Tibial nerve (tissue), 4 donors: ENCODE data around the gene SERPINI1. TPM values are rescaled to one million over a fixed set of nuclear protein-coding genes. Genes with fewer than 3 reads are reported as not detected.

Source experiments
- DNase-seq, 2 donors: peaks; one replicate each; pipeline ENCODE4 v3.0.0-alpha.2; 2019; ENCODE audit warnings: low spot score in 2 of 2
- H3K27ac ChIP-seq, 4 donors: fragments of 200-600 bp; sonication (generic) in 3 of 4; one replicate each; pipeline ENCODE4 v1.5.1; 2017 to 2019; ENCODE audit warnings: mild to moderate bottlenecking in 1 of 4
- H3K27me3 ChIP-seq, 2 donors: fragments of 200-600 bp; sonication (generic) in 1 of 2; one replicate each; pipeline versions ENCODE4 v1.5.1 to v1.6.0; 2017 to 2019
- H3K36me3 ChIP-seq, 3 donors: fragments of 200-600 bp; sonication (generic); one replicate each; pipeline ENCODE4 v1.5.1; 2018 to 2019
- H3K4me1 ChIP-seq, 4 donors: fragments of 200-600 bp; sonication (generic) in 3 of 4; one replicate each; pipeline ENCODE4 v1.5.1; 2017 to 2019
- H3K4me3 ChIP-seq, 4 donors: fragments of 200-600 bp; sonication (generic) in 3 of 4; one replicate each; pipeline ENCODE4 v1.5.1; 2017 to 2019; ENCODE audit warnings: mild to moderate bottlenecking in 1 of 4, moderate library complexity in 1 of 4
- H3K9me3 ChIP-seq, 4 donors: fragments of 200-600 bp; sonication (generic) in 3 of 4; one replicate each; pipeline ENCODE4 v1.5.1; 2017 to 2019
- CTCF ChIP-seq, 5 experiments: fragments of 200-600 bp in 3 of 5; fragments of 450-650 bp in 2 of 5; sonication (generic) in 3 of 5; IDR thresholded peaks; one replicate each; pipeline ENCODE4 v1.5.1; 2016 to 2019; ENCODE audit warnings: antibody characterized with exemption in 5 of 5, mild to moderate bottlenecking in 3 of 5, moderate library complexity in 2 of 5
- EP300 ChIP-seq, 2 donors: sonication (generic); formaldehyde crosslinking; IDR thresholded peaks; one replicate each; pipeline ENCODE4 v1.6.1; 2017; ENCODE audit warnings: antibody characterized with exemption in 2 of 2, mild to moderate bottlenecking in 1 of 2
- POLR2A ChIP-seq, 2 donors: fragments of 450-650 bp; IDR thresholded peaks; one replicate each; pipeline ENCODE4 v1.6.1; 2017; ENCODE audit warnings: antibody characterized with exemption in 2 of 2, mild to moderate bottlenecking in 2 of 2, moderate library complexity in 2 of 2
- WGBS, 2 donors: methylation state at CpG; one replicate each; pipeline ENCODE4 v1.1.5; 2018; 5-methylcytosine and 5-hydroxymethylcytosine counted together
- total RNA-seq, 4 donors: library from RNA; depleted of rRNA; stranded (reverse); fragments of >200 nt; gene quantifications; one replicate each; pipeline ENCODE4 v1.1.0, GENCODE V29; 2016

Gene SERPINI1
- total RNA-seq, 4 donors from 2014 or later = 1.2 to 15.5 (median 3.8) TPM

- Histone ChIP-seq H3K4me3 (no peak overlapping the region), H3K4me1 (peaks cover 0 to 11% (median 2%) of the 10 kb centered on the region in 4 donors), H3K36me3 (peaks cover 0 to 14% (median 3%) of the 10 kb centered on the region in 3 donors), H3K9me3 (no peaks in the 10 kb centered on the region), H3K27ac (no peak overlapping the region), H3K27me3 (no peaks in the 10 kb centered on the region)
- TF ChIP-seq EP300 (IDR thresholded peaks at IDR 0.05) = no peak
- no peak for TF ChIP-seq POLR2A (IDR thresholded peaks at IDR 0.05)
- no peak for TF ChIP-seq CTCF (IDR thresholded peaks at IDR 0.05)
- no peak for DNase-seq
- WGBS, 2 donors = 74 to 80% methylated on average over 3 of the region's 3 CpGs
Measured at GRCh38 chr3:167723872-167724271, 11.6 kb upstream of the SERPINI1 start.

DNA sequence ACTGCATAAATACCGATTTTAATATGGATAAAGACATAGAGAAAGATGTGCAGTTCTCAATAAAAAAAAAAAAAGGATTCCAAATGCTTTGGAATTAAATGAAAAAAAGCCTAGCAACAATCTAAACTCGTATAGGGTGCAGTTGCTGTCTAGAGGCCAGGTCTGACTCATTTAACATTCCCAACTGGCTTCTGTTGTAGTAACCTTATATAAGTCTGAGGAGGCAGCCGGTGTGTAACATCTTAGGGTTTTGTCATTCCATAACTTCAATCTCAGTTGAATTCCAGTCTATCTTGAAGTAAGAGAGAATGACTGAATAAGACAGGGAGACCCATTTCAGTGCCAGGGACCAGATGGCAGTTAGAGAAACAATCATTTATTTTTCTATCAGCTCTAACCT is 7.3 kb upstream of the SERPINI1 start:
- Histone ChIP-seq H3K9me3 (no peaks in the 10 kb centered on the region), H3K4me3 (no peak overlapping the region), H3K36me3 (no peaks in the 10 kb centered on the region), H3K27me3 (no peaks in the 10 kb centered on the region), H3K27ac (no peak overlapping the region), H3K4me1 (peaks cover 0 to 32% (median 5%) of the 10 kb centered on the region in 4 donors)
- TF ChIP-seq CTCF (IDR thresholded peaks at IDR 0.05) (no peak), EP300 (IDR thresholded peaks at IDR 0.05) (no peak), POLR2A (IDR thresholded peaks at IDR 0.05) (no peak)
- WGBS, 2 donors = 67 to 72% methylated on average over 3 of the region's 3 CpGs
- no peak for DNase-seq

GRCh38 chr3:167728632-167729323 is 6.7 kb upstream of the SERPINI1 start:
- no peaks in the 10 kb centered on the region for H3K9me3 ChIP-seq
- no peaks in the 10 kb centered on the region for H3K36me3 ChIP-seq
- no peak overlapping the region for H3K27ac ChIP-seq
- no peak for TF ChIP-seq POLR2A (IDR thresholded peaks at IDR 0.05)
- TF ChIP-seq CTCF (IDR thresholded peaks at IDR 0.05) = no peak
- DNase-seq = no peak
- H3K27me3 ChIP-seq = no peaks in the 10 kb centered on the region
- no peak overlapping the region for H3K4me3 ChIP-seq
- H3K4me1 ChIP-seq = peaks cover 0 to 38% (median 11%) of the 10 kb centered on the region in 4 donors
- WGBS, 2 donors = 76 to 83% methylated on average over 3 of the region's 3 CpGs

DNA sequence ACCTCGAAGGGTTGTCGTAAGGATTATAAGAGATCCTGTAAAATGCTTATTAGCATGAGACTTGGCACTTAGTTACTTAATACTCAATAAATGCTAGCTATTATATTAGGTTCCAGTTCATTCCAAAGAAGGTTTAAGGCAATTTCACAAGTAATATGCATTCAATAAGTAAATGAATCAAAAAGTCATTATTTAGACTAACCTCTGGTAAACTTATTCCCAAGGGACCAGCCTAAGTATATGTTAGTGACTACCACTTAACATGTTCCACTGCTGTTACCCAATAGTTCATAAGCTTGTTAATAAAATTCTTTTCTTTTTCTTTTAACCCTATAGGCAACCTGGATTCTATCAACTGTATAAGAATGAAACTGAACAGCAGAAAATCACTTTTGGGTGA is 5.9 kb upstream of the SERPINI1 start:
- Histone ChIP-seq H3K36me3 (no peaks in the 10 kb centered on the region), H3K27me3 (no peaks in the 10 kb centered on the region), H3K4me1 (peaks cover 0 to 42% (median 12%) of the 10 kb centered on the region in 4 donors), H3K9me3 (no peaks in the 10 kb centered on the region), H3K4me3 (no peak overlapping the region), H3K27ac (no peak overlapping the region)
- no peak for TF ChIP-seq EP300 (IDR thresholded peaks at IDR 0.05)
- no peak for TF ChIP-seq POLR2A (IDR thresholded peaks at IDR 0.05)
- TF ChIP-seq CTCF (IDR thresholded peaks at IDR 0.05) = no peak
- no peak for DNase-seq
- 90 to 97% methylated on average over 2 of the region's 2 CpGs for WGBS, 2 donors

DNA sequence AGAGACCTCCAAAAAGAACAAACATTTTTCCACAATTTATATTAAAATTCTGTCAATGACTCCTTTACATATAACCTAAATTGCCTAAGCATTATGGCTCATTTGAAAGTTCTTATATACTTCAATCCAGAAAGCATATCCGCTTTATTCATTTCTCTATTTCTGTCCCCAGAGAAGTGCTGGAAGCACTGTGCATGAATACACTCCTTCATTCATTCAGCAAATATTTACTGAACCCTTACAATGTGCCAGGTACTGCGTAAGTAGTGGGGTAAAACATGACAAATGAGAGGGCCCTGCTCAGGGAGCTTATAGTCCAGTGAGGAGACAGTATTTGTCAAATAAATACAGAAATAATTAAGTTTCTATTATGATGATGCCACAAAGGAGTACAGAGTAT is 4.1 kb upstream of the SERPINI1 start:
- Histone ChIP-seq H3K9me3 (no peaks in the 10 kb centered on the region), H3K4me3 (no peak overlapping the region), H3K4me1 (peaks cover 0 to 48% (median 17%) of the 10 kb centered on the region in 4 donors), H3K27ac (no peak overlapping the region), H3K27me3 (no peaks in the 10 kb centered on the region), H3K36me3 (no peaks in the 10 kb centered on the region)
- WGBS, 2 donors = 89 to 92% methylated on average over 2 of the region's 2 CpGs
- no peak for DNase-seq
- no peak for TF ChIP-seq POLR2A (IDR thresholded peaks at IDR 0.05)
- TF ChIP-seq EP300 (IDR thresholded peaks at IDR 0.05) = no peak
- TF ChIP-seq CTCF (IDR thresholded peaks at IDR 0.05) = no peak
